ENCODE results near the gene SRPRB.

Gene SRPRB, protein sequence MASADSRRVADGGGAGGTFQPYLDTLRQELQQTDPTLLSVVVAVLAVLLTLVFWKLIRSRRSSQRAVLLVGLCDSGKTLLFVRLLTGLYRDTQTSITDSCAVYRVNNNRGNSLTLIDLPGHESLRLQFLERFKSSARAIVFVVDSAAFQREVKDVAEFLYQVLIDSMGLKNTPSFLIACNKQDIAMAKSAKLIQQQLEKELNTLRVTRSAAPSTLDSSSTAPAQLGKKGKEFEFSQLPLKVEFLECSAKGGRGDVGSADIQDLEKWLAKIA

DNA sequence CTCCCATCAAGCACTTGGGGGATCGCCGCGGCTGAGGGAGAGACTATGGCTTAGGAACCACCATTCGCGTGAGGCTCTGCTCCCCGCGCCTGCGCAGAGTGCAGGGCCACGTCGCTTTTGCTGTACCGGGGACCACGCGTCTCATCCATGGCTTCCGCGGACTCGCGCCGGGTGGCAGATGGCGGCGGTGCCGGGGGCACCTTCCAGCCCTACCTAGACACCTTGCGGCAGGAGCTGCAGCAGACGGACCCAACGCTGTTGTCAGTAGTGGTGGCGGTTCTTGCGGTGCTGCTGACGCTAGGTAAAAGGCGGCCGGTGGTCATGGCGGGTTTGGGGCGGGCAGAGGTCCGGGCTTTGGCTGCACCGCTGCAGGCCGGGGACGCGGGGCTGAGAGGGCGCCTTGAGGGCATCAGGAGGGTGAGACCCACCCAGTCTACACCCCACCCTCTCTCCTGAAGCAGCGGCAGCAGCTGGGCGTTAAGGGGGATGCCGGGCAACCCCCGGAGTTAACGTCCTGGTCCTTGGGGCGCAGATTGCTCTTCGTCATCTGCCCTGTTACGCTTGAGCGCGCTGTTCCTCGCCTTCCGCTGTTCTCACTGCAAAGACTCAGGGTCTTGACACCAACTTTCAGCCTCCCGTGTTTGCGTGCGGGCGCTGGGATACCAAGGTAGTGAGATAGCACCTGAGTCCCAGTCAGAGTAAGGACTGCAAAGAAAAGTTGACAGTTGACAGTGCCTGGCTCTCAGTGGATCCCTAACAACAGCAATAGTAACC, at the start of gene SRPRB:
TSS of gene SRPRB (plus strand) at position 114 of the 774 bp plus-strand sequence. CDS start at position 148, 34 bp downstream.
- DNase-seq: peak; percentile 95 to 97

DNA sequence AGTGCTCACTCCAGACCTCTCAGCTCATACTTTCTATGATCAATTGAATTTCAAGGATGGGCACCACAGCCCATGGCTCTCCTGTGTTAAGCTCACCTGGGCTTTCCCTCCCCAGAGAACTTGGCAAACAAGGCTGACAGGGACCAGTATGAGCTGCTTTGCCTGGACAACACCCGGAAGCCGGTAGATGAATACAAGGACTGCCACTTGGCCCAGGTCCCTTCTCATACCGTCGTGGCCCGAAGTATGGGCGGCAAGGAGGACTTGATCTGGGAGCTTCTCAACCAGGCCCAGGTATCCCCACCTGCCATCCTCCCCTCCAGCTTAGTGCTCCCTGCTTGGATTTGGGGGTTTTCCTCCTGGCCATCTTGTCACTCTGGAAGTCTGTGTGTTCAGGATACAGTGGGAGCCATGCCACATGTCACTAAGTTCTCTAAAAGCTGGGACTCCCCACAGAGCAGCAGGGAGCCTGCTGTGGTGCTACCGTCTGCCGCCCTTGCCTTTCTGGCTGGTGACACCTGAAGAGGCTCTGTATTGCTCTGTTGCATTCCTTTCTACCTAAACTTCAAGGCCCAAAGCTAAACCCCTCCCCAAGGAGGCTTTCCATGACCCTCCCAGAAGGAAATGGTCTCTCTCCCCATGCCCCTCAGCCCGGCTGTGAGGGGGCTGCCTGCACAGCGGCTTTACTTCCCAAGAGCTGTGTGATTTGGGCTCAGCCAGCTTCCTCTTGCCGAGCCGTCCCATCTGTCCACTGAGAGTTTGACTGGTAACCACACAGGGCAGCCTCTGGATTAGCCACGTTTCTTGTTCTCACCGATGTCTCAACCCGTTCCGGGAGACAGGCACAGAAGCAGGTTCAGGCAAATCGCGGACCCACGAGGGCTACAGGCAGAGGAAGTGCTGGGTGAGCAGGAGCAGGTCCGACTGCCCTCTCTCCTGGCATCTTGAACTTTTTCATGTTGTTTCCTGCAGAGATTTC, 48.6 kb upstream of the SRPRB start:
- no peak for DNase-seq

DNA sequence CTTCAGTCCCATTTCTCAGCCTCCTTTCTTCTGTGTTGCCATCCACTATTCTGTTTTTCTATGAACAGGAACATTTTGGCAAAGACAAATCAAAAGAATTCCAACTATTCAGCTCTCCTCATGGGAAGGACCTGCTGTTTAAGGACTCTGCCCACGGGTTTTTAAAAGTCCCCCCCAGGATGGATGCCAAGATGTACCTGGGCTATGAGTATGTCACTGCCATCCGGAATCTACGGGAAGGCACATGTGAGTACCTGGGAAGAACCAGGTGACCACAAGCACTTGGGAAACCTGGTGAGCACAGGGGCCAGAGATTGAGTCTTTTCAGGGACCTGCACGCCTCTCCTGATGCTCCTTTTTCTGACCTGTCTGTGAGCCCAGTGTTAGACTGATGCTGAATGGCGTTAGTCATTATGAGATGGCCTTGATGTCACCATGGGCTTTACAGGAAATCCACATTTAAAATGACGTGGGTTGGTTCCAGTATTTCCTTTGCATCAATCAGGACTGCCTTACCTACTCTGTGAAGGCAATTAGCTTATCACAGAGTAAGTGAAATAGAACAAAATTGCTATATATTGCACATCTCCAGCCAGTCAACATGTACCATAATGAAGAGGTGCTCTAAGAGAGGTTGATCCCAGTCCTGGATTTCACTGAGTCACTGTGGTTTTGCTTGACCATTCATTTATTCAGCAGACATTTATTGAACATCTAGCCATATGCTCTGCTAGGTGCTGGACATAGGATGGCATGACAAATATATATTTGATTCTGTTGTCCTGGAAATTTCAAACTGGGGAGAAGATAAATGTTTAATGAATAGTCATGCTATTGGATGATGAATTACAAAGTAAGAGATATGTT, 47.7 kb upstream of the SRPRB start:
- DNase-seq: no peak

DNA sequence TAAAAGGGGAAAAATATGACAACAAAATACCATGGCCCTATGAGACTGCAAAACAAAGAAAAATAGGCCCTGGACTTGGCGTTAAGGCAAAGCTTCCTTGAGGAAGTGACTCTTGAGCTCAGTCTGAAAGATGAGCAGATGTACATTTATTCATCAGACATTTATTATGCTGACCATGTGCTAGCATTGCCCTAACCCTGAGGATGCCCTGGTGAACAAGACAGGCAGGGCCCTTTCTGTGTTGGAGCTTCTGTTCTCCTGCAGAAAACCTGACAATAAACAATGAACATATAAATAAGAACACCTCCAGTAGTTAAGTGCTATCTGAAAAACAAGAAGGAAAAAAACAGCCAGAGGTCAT, 47.1 kb upstream of the SRPRB start:
- DNase-seq: no peak

DNA sequence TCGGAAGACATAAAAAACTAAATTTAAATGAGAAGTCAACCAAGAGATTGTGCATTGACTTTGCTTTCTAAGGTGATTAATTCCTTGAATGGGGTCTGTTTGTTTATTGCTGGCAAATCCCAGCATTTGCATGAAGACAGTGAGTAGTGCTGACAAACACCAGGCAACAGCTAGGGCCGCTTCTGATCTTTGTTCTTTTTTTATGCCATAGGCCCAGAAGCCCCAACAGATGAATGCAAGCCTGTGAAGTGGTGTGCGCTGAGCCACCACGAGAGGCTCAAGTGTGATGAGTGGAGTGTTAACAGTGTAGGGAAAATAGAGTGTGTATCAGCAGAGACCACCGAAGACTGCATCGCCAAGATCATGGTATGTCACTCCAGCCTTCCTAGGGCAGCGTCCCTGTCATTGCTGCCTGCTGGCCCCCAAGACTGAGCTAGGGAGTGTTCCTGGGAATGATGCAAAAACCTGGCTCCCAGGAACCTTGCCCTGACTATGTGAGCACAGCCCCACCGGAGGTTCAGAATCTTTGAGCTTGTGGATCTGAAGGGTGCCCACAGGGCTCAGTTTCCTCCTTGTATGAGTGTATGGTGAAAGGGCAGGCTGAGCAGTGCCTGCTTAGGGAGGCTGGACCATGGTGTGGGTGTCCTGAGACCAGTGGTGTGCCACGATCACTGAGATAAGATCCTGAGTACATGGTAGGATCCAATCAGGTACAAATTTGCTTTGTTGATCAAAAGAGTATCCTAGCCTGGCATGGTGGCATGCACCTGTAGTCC, 46.5 kb upstream of the SRPRB start:
- no peak for DNase-seq

DNA sequence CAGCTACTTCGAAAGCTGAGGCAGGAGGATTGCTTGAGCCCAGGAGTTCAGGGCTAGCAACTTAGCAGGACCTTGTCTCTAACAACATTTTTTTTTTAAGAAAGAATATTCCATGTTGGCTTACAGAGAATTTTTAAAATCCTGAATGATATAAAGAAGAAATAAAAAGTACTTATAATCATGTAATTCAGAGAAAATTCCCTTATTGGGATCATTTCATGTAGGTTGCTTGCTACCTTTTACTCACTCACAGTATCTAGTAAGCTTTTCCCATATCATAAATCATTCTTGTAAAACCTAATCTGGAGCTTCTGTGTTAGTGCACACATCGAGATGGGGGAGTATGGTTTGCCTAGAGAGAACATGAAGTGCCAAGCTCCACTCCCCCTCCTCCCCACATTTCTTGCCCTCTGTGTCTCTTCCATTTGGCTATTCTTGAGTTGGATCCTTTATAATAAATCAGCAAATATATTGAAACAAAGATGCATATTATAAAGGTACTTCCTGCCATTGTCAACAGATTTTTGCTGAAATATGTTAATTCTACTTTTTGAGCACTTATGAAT, 45.8 kb upstream of the SRPRB start:
- DNase-seq: no peak

DNA sequence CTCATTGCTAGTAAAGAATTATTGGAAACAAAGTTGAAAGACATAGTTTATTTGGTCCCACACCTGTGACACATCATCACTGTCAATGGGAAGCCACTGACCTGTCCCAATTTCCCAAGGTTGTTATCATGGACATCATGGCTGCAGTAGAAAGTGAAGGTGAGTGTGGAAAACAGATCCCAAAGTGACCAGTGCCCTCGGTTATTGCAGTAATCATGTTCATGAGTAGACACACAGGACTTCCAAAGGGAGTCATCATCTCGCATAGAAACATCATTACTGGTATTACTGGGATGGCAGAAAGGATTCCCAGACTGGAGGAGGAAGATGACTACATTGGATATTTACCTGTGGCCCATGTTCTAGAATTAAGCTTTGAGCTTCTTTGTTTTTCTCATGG, 44.7 kb upstream of the SRPRB start:
- no peak for DNase-seq

DNA sequence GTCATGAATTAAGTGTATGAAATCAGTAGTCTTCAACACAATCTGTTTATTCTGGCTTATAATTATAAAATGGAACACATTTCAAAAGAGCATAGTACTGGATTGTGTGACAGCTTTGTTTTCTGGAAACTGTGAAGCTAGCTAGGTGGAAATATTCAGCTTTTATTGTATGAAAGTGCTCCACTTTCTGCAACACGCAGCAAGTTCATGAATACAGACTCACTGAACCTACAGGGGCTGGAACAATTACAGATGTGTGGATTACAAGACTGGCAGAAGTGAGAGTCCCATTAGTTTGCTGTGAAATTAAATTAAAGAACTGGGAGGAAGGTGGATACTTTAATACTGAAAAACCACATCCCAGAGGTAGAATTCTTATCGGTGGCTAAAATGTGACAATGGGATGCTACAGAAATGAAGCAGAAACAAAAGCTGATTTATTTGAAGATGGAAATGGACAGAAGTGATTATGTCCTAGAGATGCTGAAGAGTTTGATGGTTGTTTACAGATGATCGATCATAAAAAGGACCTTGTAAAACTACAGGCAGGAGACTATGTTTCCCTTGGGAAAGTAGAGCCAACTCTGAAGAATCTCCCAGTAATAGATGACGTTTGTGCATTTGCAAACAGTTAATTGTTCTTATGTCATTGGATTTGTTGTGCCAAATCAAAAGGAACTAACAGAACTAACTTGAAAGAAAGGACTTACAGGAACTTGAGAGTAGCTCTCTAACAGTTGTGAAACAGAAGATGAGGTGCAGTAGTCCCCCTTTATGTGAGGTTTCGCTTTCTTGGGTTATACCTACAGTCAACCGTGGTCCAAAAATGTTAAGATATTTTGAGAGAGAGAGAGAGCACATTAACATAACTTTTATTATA, 43.8 kb upstream of the SRPRB start:
- no peak for DNase-seq

DNA sequence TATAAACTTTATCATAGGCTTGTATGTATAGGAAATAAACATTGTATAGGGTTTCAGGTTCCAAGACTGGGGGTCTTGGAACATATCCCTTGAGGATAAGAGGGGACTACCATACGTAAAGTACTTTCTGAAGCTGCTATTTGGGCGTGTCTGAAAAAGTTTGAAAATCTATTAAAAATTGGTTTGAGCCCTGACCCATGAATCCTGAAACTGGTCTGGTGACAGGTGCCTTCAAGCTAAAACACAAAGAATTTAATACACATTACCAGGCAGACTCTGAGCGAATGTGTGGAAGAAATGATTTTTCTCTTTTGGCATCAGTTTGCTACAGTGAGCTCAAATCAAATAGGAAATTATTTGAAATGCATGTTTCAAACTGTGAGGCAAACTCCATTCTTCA, 43.1 kb upstream of the SRPRB start:
- no peak for DNase-seq

DNA sequence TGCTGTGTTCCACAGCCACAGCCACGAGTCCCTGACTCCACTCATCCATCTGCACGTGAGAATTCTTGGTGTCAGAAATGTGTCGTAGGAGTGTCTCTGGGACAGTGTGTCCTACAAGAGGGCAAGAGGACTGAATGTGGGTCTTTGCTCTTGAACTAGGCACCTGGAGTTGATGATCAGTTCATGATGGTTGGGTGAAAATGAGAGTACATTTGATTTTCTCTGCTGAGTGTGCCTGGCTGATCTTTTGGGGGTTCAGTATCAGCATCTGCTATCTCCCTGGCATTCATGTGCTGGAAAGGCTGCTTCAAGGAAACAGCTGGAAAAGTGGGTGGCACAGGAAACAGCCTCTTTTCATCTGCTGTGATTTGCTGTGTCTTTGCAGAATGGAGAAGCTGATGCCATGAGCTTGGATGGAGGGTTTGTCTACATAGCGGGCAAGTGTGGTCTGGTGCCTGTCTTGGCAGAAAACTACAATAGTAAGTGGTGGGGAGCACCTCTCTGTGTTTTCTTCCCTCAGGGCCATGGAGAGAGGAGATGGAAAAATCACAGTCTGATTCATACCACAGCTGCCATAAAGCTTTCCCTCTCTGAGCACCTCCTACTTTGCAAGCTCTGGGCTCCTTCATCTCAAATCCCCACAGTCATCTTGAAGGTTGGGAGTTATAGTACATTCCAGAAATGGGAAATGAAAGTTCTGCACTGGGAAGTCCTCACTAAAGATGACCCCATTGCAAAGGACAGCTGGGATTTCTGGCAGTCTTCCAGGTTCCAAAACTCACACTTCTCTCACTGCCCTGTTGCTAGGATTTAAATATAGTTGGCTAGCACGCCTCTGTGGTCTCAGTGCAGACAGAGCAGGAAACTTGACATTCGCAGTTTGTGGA, 41.6 kb upstream of the SRPRB start:
- DNase-seq: no peak

DNA sequence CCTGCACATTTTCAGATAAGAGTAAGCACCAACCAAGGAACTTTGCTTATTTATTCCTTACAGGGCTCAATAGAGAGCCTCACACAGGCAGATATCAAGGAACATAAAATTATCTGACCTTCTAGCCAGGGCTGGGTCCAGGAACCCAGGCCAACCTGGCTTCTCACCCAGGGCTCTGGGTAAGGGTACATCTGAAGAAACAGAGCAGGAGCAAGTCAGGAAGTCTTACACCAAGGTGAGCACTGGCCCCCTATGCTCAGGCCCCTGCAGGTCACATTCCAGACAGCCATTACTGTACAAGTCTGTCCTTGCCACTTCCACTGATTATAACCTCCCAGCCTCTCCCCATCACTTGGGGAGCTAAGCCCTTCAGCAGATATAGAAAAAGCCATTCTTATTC, 40.4 kb upstream of the SRPRB start:
- no peak for DNase-seq

DNA sequence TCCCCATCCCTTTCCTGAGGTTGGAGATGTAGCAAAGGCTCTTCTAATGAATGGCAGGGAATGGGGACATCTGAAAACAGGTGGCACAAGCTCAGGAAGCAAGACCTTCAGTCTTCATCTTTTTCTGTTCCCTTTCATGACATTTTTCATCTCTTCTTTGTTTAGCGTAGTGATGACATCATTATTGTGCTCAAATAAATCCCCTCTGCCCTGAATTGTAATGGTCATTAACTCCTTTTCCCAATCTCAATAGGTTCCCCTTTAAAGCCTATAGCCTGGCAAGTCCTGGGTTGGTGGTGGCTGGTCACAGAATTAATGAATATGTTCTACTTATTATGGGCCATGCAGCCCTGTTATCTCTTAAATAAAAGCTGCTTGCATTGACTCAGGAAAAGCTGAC, 38.0 kb upstream of the SRPRB start:
- no peak for DNase-seq

DNA sequence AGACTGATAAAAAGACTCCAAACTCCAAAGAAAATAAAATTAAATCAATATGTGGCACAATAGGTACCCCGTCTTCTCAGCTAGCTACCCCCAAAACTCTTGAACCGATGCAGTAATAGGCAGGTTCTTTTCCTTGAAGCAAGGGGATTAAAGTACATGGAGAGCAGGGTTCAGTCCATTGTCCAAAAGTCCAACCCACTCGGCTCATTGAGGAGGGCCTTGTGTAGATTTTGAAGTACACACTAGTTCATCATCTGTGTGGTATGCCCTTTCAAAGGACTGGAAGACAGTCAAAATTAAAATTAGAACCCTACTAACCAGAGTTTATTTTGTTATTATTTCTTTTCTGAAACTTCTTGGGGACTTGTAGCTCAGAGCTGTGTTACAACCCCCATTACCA, 36.1 kb upstream of the SRPRB start:
- DNase-seq: no peak

DNA sequence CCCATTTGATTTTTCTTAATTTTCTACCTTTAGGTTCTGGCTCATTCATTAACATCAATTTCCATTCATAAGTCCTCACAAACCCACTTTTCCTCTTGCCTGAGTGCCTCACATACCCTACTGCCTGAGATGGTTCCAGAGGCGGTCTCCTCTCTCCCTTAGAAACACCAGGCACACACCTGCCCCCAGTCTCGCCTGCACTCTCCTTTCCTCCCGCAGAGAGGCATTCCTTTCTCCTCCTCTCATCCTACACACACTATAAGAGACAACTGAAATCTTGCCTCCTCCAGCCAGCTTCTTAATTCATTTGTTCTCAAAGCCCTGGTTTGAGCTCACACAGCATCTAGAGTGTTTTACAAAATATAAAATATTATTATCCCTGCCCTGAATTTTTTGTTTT, 31.9 kb upstream of the SRPRB start:
- no peak for DNase-seq

DNA sequence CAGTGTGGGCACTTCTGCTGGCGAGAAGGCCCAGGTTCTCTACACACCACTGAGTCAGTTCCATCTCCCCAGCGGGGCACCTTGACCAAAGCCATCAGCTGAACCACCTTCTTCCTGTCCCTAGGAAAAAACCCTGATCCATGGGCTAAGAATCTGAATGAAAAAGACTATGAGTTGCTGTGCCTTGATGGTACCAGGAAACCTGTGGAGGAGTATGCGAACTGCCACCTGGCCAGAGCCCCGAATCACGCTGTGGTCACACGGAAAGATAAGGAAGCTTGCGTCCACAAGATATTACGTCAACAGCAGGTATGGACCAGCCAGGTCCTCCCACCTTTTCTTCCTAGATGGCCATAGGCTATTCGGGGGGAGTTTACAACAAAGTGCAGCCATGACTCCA, 30.3 kb upstream of the SRPRB start:
- no peak for DNase-seq

DNA sequence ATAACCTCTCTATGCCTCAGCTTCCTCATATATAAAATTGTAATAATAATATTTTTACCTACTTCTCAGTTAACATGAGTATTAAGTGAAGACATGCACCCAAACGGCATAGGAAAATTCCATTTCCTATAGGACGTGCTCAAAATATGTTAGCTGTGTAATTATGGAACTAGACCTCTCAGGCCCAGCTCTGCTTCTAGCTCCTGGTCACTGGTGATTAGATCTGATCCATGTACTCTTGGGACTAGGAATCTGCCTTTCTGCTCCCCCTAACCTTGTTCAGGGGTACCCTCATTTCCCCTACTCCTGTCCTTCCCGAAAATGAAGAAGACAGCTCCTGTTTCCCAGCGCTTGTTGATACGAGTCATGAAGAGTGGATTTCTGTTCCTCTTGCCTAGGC, 29.8 kb upstream of the SRPRB start:
- no peak for DNase-seq

DNA sequence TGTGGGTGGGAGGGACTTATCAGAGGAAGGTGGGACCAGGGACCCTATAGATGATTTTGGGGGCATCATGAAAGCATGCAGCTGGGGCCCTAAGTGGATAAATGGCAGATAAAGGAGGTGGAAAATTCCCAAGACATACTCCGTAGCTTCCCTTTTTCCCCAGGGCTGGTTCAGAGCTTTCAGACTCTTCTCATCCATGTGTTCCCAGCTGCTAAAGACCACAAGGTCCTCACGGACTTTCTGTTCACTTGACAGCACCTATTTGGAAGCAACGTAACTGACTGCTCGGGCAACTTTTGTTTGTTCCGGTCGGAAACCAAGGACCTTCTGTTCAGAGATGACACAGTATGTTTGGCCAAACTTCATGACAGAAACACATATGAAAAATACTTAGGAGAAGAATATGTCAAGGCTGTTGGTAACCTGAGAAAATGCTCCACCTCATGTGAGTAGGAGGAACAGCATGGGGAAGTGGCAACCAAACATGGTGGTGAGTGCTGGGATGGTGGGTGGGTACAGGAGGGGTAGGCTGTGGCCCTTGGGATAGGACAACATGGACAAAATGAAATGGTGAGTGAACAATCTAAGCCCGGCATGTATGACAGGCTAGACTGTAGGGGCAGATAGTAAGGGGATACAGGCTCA, 28.7 kb upstream of the SRPRB start:
- no peak for DNase-seq

DNA sequence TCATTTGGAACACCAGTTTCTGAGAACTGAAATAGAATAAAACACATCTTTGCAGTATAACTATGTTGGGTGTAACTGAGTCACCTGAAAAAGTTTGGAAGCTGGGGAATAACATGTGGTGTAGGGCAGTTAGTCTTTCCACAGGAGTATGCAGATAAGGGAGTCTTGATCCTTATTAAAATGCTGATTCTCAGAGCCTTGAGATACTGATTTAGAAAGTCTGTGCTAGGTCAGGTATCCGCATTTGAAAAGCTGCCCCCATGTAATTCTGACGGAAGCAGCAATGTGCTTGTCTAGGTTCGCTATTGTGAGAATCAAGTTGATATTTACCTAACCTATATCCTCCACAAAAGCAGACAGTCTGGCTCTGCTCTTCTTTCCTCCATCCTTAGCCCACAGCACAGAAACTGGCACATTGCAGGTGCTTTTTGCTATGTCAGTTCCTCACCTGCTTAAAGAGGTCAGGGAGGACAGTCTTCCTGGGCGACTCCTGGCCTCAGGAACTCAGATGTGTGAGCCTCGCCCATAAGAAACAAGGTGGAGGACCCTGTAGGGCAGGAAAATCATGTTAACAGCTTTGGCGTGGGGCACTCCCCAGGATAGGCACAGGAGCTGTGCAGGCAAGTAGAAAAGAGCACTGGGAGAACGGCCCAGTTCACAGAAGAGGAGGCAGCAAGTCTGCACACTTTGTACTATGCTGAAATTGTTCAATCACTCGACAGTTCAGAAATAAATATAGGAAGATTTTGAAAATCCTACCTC, 27.6 kb upstream of the SRPRB start:
- DNase-seq: no peak
